ENCODE data around the gene CCDC50. TPM values are rescaled to one million over a fixed set of nuclear protein-coding genes. Genes with fewer than 3 reads are reported as not detected.

Gene CCDC50
- polyA plus RNA-seq, 1 donor (not counting 4 experiments of a cell fraction or from before 2014, with no cell fraction given): 54.8 TPM

GRCh38 chr3:191320316-191320715 lies 8.9 kb upstream of the CCDC50 start:
- Histone ChIP-seq H3K9me3 (ENCODE audit: control insufficient read depth, low read depth, low read length) (no peaks in the 10 kb centered on the region), H3K79me2 (ENCODE audit: control insufficient read depth, insufficient read depth, low read length) (no peaks in the 10 kb centered on the region), H3K4me2 (ENCODE audit: control insufficient read depth, extremely low read depth, insufficient read depth, low read depth, low read length) (peak overlapping the region; percentile 33), H3K36me3 (ENCODE audit: control insufficient read depth in 2 of 2, extremely low read depth in 1 of 2, insufficient read depth in 2 of 2, low read length in 2 of 2) (no peaks in the 10 kb centered on the region), H3K27me3 (ENCODE audit: control insufficient read depth, extremely low read depth, insufficient read depth, low read length) (no peaks in the 10 kb centered on the region), H3K9ac (ENCODE audit: control insufficient read depth, extremely low read depth, insufficient read depth, low read length) (no peak overlapping the region), H3K27ac (ENCODE audit: control insufficient read depth, insufficient read depth, low read length) (no peak overlapping the region), H2AFZ (ENCODE audit: control insufficient read depth, low read length) (peak overlapping the region; percentile 41), H3K4me3 (ENCODE audit: control insufficient read depth in 2 of 3, extremely low read depth in 1 of 3, insufficient read depth in 2 of 3, low read depth in 1 of 3, low read length in 3 of 3) (no peak overlapping the region), H4K20me1 (ENCODE audit: control insufficient read depth, extremely low read depth, insufficient read depth, low read length) (no peaks in the 10 kb centered on the region), H3K9me1 (ENCODE audit: control insufficient read depth, extremely low read depth, insufficient read depth, low read length) (no peaks in the 10 kb centered on the region), H3K4me1 (ENCODE audit: control insufficient read depth, extremely low read depth, insufficient read depth, low read length) (peaks cover 6% of the 10 kb centered on the region)
- dilution Hi-C loops (cut with MboI; ENCODE audit: extremely low pct_ligation_motif_present, low sequenced_read_pairs): no loop called here
- DNase-seq (ENCODE audit: low read depth, low spot score): no peak
- peak; percentile 76 for FAIRE-seq
- TF ChIP-seq CTCF (optimal IDR thresholded peaks at IDR 0.05 in 1 of 3, IDR thresholded peaks at IDR 0.05 in 1 of 3, conservative IDR thresholded peaks at IDR 0.05 in 1 of 3; ENCODE audit: extremely low read depth in 1 of 3, insufficient read depth in 2 of 3, low read length in 3 of 3) (no peak), EZH2 (IDR thresholded peaks at IDR 0.05; ENCODE audit: low read length) (no peak)

GRCh38 chr3:191321019-191321767 lies 8.0 kb upstream of the CCDC50 start:
- Histone ChIP-seq H3K4me1 (ENCODE audit: control insufficient read depth, extremely low read depth, insufficient read depth, low read length) (peaks cover 6% of the 10 kb centered on the region), H3K4me3 (ENCODE audit: control insufficient read depth in 2 of 3, extremely low read depth in 1 of 3, insufficient read depth in 2 of 3, low read depth in 1 of 3, low read length in 3 of 3) (no peak overlapping the region), H3K79me2 (ENCODE audit: control insufficient read depth, insufficient read depth, low read length) (no peaks in the 10 kb centered on the region), H2AFZ (ENCODE audit: control insufficient read depth, low read length) (no peak overlapping the region), H3K27me3 (ENCODE audit: control insufficient read depth, extremely low read depth, insufficient read depth, low read length) (no peaks in the 10 kb centered on the region), H3K9me3 (ENCODE audit: control insufficient read depth, low read depth, low read length) (no peaks in the 10 kb centered on the region), H3K36me3 (ENCODE audit: control insufficient read depth in 2 of 2, extremely low read depth in 1 of 2, insufficient read depth in 2 of 2, low read length in 2 of 2) (no peaks in the 10 kb centered on the region), H3K9me1 (ENCODE audit: control insufficient read depth, extremely low read depth, insufficient read depth, low read length) (no peaks in the 10 kb centered on the region), H3K27ac (ENCODE audit: control insufficient read depth, insufficient read depth, low read length) (no peak overlapping the region), H4K20me1 (ENCODE audit: control insufficient read depth, extremely low read depth, insufficient read depth, low read length) (no peaks in the 10 kb centered on the region), H3K9ac (ENCODE audit: control insufficient read depth, extremely low read depth, insufficient read depth, low read length) (no peak overlapping the region), H3K4me2 (ENCODE audit: control insufficient read depth, extremely low read depth, insufficient read depth, low read depth, low read length) (no peak overlapping the region)
- DNase-seq (ENCODE audit: low read depth, low spot score) (no peak), FAIRE-seq (no peak)
- TF ChIP-seq EZH2 (IDR thresholded peaks at IDR 0.05; ENCODE audit: low read length) (no peak), CTCF (optimal IDR thresholded peaks at IDR 0.05 in 1 of 3, IDR thresholded peaks at IDR 0.05 in 1 of 3, conservative IDR thresholded peaks at IDR 0.05 in 1 of 3; ENCODE audit: extremely low read depth in 1 of 3, insufficient read depth in 2 of 3, low read length in 3 of 3) (no peak)
- dilution Hi-C loops (cut with MboI; ENCODE audit: extremely low pct_ligation_motif_present, low sequenced_read_pairs): no loop called here
